ENCODE measurements around the gene CDA. TPM values are rescaled to one million over a fixed set of nuclear protein-coding genes. Genes with fewer than 3 reads are reported as not detected.

The CDA gene
- total and polyA plus RNA-seq, 9 donors: 1.2 to 5.3 (median 2.0) TPM; not detected in 2

DNA sequence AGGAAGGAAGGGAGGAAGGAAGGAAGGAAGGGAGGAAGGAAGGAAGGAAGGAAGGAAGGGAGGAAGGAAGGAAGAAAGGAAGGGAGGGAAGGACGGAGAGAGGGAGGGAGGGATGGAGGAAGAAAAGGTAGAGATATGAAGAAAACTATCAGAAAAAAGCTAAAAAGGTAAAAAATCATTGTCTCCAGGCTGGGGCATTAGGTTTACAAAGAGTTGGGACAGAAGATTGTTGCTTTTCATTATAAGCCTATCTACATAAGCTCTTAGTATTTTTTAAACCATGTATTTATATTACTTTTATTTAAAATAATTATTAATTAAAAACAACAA, 37.2 kb downstream of the CDA start:
- no peak for DNase-seq
- TF ChIP-seq, protein P1, sequence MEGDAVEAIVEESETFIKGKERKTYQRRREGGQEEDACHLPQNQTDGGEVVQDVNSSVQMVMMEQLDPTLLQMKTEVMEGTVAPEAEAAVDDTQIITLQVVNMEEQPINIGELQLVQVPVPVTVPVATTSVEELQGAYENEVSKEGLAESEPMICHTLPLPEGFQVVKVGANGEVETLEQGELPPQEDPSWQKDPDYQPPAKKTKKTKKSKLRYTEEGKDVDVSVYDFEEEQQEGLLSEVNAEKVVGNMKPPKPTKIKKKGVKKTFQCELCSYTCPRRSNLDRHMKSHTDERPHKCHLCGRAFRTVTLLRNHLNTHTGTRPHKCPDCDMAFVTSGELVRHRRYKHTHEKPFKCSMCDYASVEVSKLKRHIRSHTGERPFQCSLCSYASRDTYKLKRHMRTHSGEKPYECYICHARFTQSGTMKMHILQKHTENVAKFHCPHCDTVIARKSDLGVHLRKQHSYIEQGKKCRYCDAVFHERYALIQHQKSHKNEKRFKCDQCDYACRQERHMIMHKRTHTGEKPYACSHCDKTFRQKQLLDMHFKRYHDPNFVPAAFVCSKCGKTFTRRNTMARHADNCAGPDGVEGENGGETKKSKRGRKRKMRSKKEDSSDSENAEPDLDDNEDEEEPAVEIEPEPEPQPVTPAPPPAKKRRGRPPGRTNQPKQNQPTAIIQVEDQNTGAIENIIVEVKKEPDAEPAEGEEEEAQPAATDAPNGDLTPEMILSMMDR (IDR thresholded peaks at IDR 0.05): no peak
- TF ChIP-seq EP300 (IDR thresholded peaks at IDR 0.05) (no peak), POLR2A (IDR thresholded peaks at IDR 0.05) (no peak)
- H3K27ac ChIP-seq: no peak overlapping the region
- no peaks in the 10 kb centered on the region for H3K4me1 ChIP-seq (ENCODE audit: insufficient read depth)
- H3K36me3 ChIP-seq: no peaks in the 10 kb centered on the region
- H3K27me3 ChIP-seq: no peaks in the 10 kb centered on the region
- H3K4me3 ChIP-seq: no peak overlapping the region
- no peaks in the 10 kb centered on the region for H3K9me3 ChIP-seq
- intact Hi-C loops (cut with DNase I): no loop called here
- 74 to 85% (median 77%) methylated on average over 1 of the region's 1 CpG for WGBS, 3 donors

DNA sequence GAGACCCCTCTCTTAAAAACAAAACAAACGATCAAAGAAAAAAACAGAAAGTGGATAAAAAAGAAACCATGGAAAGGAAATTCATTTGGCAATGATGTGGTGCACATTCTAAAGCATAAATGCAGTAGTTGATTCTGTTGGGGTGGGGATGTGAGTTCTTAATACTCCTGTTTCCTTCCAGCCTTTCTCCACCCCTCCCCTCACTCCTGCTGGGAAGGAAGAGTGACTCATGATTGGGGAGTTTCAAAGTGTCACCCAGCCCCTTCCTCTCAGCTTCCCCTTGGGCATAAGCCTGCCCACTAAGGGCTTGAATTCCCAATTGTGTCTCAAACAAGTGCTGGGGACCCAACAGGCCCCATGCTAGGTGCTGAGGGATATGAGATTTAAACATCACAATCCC, 37.6 kb downstream of the CDA start:
- WGBS, 3 donors: 43 to 65% (median 45%) methylated on average over 1 of the region's 1 CpG
- Histone ChIP-seq H3K27me3 (no peaks in the 10 kb centered on the region), H3K4me3 (no peak overlapping the region), H3K4me1 (ENCODE audit: insufficient read depth) (no peaks in the 10 kb centered on the region), H3K27ac (no peak overlapping the region), H3K36me3 (no peaks in the 10 kb centered on the region), H3K9me3 (no peaks in the 10 kb centered on the region)
- intact Hi-C loops (cut with DNase I): no loop called here
- DNase-seq: no peak
- TF ChIP-seq, protein P1 (IDR thresholded peaks at IDR 0.05): no peak

DNA sequence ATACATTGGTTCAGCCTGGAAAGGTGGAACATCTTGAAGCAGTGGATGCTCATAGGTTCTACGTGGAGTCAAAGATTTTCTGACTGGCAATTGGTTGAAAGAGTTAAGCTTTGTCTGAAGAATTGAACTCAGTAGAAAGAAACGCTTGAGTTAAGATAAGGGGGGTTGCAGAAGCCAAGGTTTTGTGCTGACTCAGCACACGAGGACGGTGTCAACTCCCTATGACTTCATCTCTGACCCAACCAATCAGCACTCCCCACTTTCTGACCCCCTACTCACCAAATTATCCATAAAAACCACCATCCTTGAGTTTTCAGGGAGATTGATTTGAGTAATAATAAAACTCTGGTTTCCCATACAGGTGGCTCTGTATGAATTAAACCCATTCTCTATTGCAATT, 41.8 kb downstream of the CDA start:
- Histone ChIP-seq H3K4me1 (ENCODE audit: insufficient read depth) (peaks cover 4% of the 10 kb centered on the region), H3K36me3 (no peaks in the 10 kb centered on the region), H3K4me3 (no peak overlapping the region), H3K27me3 (no peaks in the 10 kb centered on the region), H3K27ac (no peak overlapping the region), H3K9me3 (no peaks in the 10 kb centered on the region)
- intact Hi-C loops (cut with DNase I): no loop called here
- TF ChIP-seq, protein P1 (IDR thresholded peaks at IDR 0.05): no peak
- TF ChIP-seq EP300 (IDR thresholded peaks at IDR 0.05): no peak
- TF ChIP-seq POLR2A (IDR thresholded peaks at IDR 0.05): no peak
- 7 to 14% (median 11%) methylated on average over 4 of the region's 4 CpGs for WGBS, 3 donors
- no peak for DNase-seq

DNA sequence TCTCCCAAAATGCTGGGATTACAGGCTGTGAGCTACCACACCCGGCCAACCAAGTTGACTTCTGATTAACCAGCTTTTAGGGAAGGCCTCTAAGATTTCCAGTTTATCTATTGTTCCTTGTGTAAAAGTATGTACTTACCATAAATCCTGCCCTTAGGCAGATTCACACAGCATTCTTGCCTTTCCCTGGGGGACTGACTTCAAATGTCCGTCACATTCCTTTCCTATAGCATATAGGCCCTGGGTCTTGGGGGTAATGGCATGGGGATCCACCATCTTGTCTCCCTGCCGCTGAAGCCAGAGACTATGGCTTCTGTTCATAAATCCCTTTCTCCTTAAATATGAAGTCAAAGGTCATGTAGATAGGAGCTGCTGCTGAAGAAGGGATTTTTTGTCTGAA, 43.5 kb downstream of the CDA start:
- intact Hi-C loops (cut with DNase I): no loop called here
- 76 to 82% (median 80%) methylated on average over 3 of the region's 3 CpGs for WGBS, 3 donors
- TF ChIP-seq POLR2A (IDR thresholded peaks at IDR 0.05) (no peak), EP300 (IDR thresholded peaks at IDR 0.05) (no peak)
- TF ChIP-seq, protein P1 (IDR thresholded peaks at IDR 0.05): no peak

More for the DNA sequence above, 43.5 kb downstream of the CDA start:
- Histone ChIP-seq H3K27ac (no peak overlapping the region), H3K27me3 (no peaks in the 10 kb centered on the region), H3K36me3 (no peaks in the 10 kb centered on the region), H3K4me1 (ENCODE audit: insufficient read depth) (peaks cover 4% of the 10 kb centered on the region), H3K9me3 (no peaks in the 10 kb centered on the region), H3K4me3 (no peak overlapping the region)
- DNase-seq: no peak
